A549 treated with Mapracorat at 1 μM for 4 hours (cell line): Measurements from ENCODE around the gene DHFR2. TPM values are rescaled to one million over a fixed set of nuclear protein-coding genes. Genes with fewer than 3 reads are reported as not detected.

Experiments
- total RNA-seq: library from RNA; stranded (reverse); fragments of 200-300 nt; extraction: Qiagen RNA extraction; gene quantifications from 5 replicates; pipeline ENCODE4 v1.2.3, GENCODE V29; 2022

Gene DHFR2
- total RNA-seq, result 2.4 to 3.6 TPM (median 3.2 TPM) in 5 replicates

DNA sequence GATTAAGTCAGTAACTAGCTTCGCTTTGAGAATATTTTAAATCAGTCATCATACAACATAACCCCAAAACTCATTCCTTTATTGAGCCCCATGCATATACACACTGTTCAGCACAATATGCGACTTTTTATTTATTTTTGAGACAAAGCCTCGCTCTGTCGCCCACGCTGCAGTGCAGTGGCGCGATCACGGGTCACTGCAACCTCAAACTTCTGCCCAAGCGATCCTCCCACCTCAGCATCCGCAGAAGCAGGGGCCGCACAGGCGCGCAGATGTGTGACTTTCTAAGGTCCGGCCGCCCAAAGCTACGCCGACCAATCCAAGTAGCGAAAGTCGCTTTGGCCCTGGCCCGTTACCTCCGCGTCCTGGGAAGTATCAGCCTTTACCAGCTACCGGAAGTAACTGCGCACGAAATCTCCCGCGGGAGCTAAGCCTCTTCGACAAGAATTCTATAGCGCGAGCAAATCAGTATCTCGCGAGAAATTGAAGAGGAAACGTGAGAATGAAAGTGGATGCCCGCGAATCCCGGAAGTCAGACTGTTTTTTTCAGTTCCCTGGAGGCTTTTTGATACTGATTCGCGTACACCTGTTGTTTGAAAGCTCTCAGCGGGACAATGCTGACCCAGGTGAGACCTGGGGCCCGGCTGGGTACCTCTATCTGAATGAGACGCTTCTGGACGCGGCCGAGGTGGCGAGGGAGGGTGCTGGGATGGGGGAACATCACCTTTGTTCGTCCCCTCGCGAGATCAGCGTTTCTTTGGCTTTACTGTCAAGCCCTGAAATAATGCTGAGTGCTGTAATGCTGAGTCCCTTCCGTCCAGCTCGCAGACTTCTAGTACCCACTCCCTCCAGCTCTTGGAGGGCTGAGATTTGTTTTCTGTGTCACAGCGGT, at the start of gene DHFR2, which contains the start of gene NSUN3:
Gene DHFR2, minus strand, starts transcription at position 404 of the 892 bp plus-strand sequence. CDS start 1,405 bp downstream, outside the sequence.
Gene NSUN3, plus strand, starts transcription at position 549 of the 892 bp plus-strand sequence. Its CDS starts 66 bp downstream, at position 615.

DNA sequence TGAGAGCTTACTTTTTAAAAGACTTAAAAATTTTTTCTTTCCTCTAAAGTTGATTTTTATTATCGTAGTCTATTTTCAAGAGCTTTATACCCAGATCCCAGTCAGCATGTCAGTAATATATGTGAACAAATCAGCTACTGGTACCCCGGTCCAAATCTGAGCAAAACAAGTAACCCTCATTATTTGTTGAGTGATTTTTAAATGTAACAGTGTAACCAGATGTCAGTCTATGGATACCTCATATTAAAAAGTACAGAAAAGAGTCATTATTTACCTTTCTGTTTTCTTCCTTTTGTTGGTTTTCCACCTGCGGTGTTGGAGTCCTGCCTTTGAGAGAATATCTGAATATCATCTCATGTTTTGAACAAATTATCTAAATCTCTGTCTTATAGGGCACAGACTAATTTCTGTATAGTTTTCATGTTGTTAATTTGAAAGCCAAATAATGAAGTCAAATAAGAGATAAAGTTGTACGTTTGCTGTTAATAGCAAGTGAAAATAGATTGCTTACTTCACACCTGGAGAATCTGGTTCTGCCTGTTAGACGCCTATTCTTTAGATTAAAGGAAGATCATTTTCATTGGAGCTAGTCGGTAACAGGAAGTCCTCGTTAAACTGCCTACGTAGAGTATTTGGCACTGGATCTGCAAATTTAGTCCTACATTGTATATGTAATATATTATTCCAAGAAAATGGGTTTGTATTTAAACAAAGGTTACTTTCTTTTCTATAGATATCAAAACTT, 34.5 kb downstream of the DHFR2 start, which contains the start of gene STX19:
Gene STX19, minus strand, starts transcription at position 505 of the 745 bp plus-strand sequence. CDS start 13,328 bp downstream, outside the sequence.

Other genes with a start within 250 kb of the DHFR2 start
- gene PROS1, start 89.0 kb downstream of the DHFR2 start, total RNA-seq, result 9.8 to 13.3 TPM (median 11.4 TPM) in 5 replicates
- 10.0 to 15.1 TPM (median 11.9 TPM) in 5 replicates for gene ARL13B, start 82.8 kb downstream of the DHFR2 start, total RNA-seq
- not detected in 5 replicates for gene STX19, start 34.3 kb downstream of the DHFR2 start, total RNA-seq
- gene NSUN3, start 145 bp upstream of the DHFR2 start, total RNA-seq, result 5.1 to 7.7 TPM (median 6.0 TPM) in 5 replicates